ELR (cell line): ENCODE results near the gene CCSER1.
"Not testable (repeated sequence)": the region's sequence is repeated elsewhere in the genome, so short reads cannot be mapped to it uniquely, and the experiment has no call there.

Experiments used
- DNase-seq: peaks from one replicate; pipeline ENCODE4 v3.0.0-alpha.2; 2015; ENCODE audit warnings: low read depth

The CCSER1 gene

DNA sequence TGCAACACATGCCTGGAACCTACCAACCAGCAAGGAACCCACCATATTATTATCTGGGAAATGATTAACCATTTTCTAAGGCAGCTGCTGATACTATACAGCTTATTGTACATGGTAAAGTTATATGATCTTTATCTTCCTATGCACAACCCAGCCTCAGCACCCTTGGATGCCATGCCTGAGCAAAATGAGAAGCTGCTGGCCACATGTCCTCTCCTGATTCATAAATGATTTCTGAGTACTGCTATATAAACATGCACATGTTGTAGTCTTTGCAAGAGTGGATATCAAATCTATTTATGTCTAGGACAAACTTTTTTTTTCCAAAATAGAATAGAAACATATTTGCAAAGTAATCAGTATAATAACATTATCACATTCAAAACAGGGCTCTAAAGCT, 1043.6 kb downstream of the CCSER1 start:
- no peak for DNase-seq

DNA sequence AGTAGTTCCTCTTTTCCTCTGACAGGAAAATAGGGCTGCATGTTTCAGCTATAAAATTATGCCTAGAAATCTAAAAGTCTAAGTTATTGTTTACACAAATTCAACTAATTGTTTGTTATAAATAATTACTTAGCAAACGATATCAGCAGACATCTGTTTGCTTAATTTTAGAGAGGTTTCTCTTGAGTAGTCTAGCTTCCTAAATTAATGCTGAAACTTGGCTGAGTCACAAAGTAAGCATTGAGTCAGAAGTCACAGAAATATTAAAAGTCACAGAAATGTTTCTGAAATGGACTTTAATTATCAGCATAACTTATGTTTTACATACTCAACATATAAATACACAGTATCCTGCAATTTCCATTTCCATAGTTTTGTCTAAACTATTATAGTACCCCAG, 1044.0 kb downstream of the CCSER1 start:
- no peak for DNase-seq

DNA sequence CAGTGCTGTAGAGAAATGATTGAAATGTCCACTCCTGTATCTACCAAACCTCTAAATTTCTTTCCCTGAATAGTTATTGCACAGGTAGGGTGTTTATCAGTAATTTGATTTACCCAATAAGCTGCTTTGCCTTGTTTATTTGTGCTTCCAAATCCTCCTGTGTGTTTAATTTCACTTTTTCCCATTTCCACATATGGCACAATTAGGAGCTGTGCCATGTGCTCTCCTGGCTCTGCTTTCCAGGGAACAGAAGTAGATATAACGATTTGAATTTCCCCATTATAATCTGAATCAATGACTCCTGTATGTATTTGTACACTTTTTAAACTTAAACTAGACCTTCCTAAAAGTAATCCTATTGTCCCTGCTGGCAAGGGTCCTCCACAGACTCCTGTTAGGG, 1057.9 kb downstream of the CCSER1 start:
- DNase-seq, result not testable (repeated sequence)

DNA sequence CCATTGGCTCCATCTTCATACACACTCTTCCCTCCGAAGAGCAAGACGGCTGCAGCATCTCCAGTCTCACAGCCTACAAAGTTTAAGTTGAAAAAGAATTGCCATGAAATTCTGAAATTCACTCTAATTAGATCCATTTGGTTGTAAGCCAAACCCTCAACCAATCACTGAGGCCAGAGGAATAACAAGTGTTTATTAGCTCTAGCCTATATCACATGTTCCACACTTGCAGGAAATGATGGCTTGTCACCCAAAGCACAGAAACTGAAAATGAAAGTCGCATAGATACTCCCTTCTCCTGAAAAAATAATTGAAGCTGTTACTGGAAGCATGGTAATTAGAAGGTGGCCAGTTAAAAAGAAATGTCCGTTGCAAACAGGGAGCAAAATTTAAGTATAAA, 1071.8 kb downstream of the CCSER1 start:
- no peak for DNase-seq

DNA sequence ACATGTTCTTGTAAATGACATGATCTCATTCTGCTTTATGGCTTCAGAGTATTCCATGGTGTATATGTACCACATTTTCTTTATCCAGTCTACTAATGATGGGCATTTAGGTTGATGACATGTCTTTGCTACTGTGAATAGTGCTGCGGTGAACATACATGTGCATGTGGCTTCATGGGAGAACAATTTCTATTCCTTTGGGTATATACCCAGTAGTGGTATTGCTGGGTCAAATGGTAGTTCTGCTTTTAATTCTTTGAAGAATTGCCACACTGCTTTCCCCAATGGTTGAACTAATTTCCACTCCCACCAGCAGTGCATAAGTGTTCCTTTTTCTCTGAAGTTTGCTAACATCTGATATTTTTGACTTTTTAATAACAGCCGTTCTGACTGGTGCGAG, 1080.3 kb downstream of the CCSER1 start:
- no peak for DNase-seq

DNA sequence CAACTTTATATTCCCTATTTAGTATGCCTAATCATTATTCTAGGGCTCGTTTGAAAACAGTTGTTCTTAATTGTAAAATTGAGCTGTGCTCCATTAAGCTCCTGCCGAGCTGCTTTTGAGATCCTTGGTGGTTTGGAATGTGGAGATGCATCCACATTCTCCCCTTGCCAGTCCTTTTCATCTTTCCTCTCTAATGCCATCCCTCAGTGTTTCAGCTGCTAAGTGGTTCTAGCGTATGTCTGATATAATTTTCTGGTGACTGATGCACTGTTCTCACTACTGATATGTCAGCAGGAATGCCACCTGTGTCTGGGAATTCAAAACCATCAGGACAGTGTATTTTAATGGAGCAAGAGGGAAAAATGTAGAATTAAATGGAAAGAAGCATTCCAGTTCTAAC, 1085.0 kb downstream of the CCSER1 start:
- no peak for DNase-seq

DNA sequence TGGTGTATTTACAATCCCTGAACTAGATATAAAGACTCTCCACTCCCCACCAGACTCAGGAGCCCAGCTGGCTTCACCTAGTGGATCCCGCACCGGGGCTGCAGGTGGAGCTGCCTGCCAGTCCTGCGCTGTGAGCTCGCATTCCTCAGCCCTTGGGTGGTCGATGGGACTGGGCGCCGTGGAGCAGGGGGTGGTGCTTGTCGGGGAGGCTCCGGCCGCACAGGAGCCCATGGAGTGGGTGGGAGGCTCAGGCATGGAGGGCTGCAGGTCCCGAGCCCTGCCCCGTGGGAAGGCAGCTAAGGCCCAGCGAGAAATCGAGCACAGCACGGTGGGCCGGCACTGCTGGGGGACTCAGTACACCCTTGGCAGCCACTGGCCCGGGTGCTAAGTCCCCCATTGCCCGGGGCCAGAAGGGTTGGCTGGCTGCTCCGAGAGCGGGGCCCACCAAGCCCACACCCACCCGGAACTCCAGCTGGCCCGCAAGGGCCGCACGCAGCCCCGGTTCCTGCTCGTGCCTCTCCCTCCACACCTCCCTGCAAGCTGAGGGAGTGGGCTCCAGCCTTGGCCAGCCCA, 1090.7 kb downstream of the CCSER1 start:
- DNase-seq, result not testable (repeated sequence)

DNA sequence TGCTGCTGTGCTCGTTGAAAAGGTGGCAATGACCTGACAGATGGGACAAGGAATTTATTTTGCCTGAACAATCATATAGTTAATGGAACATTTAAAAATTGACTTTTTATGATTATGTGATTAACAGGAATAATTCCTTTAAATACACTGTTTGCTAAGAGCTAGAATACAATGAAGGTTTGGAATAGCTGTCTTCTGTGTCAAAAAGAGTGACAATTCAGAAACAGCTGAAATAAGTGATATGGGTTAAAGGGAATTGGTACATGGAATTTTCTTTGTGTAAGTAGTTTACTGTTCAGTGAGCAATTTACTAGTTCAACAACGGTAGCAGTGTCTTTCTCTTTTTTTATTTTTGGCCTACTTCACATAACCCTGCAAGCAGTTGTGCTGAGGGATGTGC, 1093.1 kb downstream of the CCSER1 start:
- no peak for DNase-seq

DNA sequence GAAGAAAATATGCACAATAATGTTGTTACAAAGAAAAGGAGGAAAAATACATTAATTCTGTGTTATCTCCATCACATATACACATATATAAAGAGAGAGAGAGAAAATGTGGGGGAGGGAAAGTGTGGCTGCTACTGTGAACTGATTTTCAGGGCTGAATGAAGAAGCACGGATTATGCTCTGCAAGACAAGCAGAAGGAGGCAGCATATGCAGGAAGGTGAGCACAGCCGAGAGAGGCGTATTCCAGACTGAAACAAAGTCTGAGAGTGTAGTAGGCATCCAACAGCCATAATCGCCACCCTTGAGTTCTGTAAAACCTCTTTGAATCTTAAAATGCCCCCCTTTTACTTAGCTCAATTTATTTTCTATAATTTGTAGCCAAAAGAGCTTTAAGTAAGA, 1094.8 kb downstream of the CCSER1 start:
- DNase-seq, result no peak

DNA sequence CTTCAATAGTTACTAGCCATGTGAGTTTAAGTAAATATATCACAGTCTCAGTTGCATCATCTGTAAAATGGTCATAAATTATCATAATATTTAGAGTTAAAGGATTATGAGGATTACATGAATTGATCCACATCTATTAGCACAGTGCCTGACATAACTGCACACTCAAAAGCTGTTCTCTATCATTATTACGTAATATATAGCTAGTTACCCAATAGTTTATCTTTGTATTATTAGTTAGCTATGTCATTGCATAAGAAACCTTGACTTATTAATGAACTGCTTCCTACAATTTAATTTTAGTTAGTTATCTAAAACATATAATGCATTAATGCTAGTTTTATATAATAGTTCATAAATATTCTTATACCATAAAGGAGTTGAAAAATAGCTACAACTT, 1099.7 kb downstream of the CCSER1 start:
- no peak for DNase-seq

DNA sequence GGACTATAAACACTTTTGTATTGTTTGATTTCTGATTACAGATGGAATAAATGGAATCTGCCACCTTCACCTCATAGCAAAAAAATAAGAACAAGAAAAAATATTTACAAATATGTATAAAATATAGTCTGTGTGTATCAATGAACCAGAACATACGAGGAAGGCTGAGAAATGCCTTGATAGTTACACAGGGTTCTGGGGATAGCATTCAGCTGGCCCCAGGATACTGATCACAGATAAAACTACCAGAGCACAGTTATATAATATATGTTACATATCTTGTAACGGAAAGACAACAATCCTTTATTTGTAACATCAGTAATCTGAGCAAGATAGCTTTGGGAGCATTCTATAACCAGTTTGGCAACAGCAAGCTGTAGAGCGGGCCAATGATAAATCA, 1101.5 kb downstream of the CCSER1 start:
- DNase-seq, result no peak

DNA sequence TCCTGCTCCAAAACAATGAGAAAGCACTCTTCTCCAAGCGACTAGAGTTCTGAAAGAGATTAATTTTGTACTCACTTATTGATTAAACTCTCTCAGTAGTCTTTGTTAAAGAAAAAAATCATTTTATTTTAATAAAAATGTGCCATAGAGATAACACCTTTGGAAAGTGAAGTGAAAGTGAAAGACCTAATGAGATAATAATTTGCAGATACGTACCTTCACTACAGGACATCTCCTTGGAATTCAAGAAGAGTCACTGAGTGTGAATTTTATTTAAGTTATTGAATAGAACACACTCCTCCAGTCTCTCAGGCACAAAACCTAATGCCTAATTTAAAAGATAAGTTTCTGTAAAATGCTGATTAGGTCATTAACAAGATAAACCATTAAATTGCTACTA, 1106.0 kb downstream of the CCSER1 start:
- no peak for DNase-seq

DNA sequence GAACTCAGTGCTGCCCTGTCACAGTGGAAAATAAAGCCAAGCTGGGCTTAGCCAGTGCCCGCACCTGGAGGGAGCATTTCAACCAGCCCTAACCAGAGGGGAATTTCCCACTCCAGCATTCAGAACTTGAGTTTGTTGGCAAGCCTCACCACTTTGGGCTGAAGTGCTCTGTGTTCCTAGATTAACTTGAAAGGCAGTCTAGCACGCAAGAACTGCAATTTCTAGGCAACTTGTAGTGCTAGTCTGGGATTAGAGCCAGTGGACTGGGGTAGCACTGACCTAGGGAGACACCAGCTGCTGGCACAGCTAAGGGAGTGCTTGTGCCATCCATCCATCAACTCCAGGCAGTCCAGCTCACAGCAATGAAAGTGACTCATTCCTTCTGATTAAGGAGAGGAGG, 1115.9 kb downstream of the CCSER1 start:
- DNase-seq, result no peak

DNA sequence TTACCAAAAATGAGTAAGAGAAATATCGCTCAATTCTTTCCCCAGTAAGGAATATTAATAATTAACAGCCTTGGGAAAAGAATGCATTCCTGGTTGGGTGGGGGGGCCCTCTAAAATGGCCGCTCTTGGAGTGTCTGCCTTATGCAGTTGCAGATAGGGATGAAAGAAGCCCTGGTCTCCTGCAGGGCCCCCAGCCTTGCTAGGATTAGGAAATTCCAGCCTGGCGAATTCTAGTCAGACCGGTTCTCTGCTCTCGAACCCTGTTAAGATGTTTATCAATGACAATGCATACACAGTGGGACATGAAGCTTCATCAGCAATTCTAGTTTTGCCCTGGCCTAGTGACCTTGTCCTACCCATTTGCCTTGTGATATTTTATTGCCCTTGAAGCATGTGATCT, 1128.8 kb downstream of the CCSER1 start:
- no peak for DNase-seq

DNA sequence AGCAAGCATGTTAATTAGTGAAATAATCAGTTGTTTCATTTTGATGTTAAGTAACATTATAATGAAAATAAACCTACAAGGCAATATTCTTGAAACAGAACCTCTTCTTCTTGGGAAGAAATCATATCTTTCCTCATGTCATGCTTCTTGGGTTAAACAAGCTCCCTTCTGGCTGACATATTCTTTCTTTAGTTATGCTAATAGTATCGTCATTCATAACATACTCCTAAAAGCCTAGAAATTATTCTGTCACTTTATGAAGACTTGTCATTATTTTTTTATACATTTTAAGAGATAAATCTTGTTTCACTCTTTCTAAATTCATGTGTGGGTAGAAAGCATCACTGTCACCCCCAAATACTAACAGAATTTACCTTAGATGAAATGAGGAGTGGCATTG, 1129.6 kb downstream of the CCSER1 start:
- DNase-seq, result no peak

DNA sequence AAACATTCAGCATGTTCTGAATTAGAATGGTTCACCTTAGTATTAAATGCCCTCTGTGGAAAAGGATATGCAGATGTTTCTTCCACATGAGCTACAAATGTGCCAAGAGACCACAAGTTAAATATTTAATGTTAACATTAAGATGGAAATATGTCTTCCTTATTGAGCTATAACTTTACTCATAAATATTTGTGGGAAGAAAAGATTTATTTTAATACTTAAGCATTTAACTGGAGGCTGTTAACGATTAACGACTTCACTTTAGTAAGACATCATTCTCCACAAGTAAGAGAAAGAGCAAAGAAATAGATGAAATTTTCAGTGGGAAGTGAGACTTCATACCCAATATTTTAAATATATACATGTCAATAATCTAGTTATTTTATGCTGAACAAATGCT, 1130.5 kb downstream of the CCSER1 start:
- no peak for DNase-seq

DNA sequence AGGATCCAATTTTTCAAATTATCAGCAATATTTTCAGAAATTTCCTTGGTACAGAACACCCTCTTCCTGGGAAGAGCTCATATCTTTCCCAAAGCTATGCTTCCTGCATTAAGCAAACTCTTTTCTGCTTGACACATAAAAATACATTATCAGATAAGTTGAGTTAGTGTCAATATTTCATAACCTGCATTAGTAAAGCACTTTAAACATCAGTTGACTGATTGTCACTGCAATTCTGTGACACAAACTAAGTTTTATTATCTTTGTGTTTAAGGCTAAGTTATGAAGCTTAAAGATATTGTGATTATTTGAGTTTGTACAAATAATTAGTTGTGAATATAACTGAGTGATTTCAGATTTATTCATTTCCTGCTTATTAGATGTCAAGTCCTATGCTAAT, 1131.1 kb downstream of the CCSER1 start:
- DNase-seq, result no peak

DNA sequence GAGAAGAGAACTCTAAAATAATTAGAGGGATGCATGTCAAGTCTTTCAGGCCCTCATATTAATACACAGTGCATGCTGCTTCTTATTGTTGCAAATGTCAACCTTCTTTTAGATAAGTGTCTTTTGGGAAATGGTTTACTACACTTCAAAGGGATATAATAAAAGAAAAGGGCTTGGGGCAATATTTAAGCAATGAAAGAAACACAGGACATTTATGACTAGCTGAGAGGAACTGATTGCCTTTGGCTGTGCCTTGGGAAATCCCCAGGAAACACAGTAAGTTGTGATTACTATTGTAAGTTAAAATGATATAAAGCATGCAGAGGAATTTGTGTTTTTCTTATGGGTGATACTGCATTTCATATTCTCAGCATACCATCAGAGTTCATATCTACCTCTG, 1140.3 kb downstream of the CCSER1 start:
- no peak for DNase-seq

DNA sequence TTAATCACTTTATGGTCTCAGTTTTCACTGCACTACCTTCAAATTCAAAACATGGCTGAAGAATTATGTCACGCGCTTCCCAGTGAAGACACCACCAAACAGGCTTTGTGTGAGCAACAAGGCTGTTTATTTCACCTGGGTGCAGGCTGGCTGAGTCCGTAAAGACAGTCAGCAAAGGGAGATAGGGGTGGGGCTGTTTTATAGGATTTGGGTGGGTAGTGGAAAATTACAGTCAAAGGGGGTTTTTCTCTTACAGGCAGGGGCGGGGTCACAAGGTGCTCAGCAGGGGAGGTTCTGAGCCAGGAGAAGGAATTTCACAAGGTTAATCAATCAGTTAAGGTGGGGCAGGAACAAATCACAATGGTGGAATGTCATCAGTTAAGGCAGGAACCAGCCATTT, 1141.3 kb downstream of the CCSER1 start:
- not testable (repeated sequence) for DNase-seq

DNA sequence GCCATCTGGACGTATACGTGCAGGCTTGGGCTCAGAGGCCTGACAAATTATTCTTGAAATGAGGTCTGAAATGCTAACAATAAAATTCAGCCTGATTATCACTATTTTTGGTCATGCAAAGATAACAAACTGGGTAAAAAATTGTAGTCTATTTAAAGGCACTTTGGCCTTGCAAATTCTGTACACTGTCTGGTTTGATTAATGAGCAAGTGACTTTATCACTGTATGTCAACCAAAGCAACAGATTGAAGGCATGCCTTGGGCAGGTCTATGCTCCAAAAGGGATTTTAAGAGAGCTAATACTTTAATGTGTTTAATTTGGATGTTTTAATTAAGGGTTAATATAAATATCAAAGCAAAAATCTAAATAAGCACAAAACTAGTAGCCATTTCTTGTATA, 1141.7 kb downstream of the CCSER1 start:
- no peak for DNase-seq

DNA sequence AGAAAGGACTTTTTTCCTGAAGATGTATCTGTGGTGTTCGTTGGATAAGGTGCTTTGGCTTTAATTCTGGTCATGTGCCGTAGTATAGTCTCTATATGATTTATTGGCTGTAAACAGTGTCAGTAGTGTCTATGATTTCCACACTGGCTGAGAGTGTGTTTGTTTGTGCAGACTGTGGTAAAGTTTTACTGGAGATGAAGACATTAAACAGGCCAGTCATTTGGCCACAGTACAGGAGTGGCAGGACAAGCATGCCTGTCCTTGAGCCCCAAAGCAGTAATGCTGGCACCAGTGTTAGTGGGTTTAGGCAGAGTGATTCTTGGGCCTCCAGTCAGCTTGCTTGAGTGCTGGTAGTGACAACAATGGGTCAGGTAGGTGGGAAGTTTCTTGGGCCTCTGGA, 1152.7 kb downstream of the CCSER1 start:
- no peak for DNase-seq

DNA sequence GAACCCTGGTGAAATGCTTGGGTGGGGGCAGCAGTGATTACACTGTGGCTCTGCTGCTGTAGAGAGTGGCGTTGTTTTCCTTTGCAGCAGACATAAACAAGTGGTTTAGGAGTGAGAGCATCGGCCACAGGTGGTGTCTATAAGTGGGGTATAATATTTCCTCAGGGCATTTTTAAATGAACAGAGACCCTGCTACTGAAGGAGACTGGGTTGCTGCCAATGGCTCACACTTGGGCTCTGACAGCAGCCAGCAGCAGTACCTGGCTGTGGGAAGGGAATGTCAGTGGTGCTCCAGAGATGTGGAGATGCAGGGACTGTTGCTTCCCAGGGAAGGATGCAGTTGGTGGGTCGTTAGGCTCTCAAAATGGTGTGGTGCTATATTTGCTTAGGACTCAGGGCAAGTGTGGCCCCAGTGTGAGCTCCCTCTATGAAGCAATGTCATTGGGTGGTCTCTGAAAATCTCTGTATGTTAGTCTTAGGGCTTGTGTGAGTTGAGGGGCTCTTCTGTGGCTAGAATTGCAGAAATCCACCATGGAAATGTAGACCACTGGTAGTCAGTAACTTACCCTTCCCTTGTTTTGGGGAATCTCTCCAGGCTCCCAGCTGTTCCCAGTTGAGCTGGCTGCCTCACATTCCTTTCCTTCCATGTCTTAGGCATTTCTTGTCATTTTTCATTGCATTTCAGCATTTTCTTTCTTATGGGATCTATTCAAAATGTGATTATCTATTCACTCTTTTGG, 1153.5 kb downstream of the CCSER1 start:
- no peak for DNase-seq

DNA sequence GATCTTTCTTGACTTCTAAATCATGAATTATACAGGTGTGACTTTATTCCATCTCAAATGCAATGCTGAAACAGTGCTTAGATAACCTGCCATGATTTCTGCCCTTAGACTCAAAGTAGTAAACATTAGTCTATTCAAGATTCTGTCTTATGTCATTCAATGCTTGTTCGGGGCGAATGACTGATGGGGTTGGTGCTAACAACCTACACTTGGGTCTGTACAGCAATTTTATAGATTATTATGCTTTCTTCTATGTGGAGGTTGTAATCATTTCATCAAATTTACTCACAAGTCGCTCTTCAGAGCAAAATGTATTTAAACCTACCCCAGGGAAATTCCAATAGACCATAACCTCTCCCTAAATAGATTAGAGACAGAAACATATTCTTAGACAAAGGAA, 1155.0 kb downstream of the CCSER1 start:
- no peak for DNase-seq

DNA sequence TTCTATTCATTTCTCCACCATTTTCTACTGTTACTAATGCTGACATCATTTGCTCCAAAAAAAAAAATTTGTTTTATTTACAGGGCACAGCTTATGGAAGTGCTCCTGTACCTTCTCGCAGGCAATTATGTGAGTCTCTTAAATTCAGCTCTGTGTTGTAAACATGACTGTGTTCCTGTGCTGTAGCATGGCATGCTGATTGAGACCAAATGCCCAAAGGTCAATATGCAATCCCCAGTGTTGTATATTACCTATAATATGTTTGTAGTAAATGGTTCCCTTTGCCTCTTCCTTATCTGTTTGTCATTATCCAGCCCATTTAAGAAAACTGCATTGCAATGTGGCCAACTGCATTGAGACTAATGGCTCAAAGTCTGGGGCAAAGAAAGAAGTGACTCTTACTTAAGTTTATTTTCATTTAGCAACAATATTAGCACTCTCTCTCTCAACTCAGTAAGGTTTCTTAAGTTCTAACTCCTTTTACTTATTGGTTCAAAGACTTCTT, 1156.6 kb downstream of the CCSER1 start:
- DNase-seq, result no peak
